Testis (tissue), 2 donors: ENCODE data around the gene CACNA2D3.

Experiments used
- CTCF ChIP-seq, 3 experiments: fragments of 450-650 bp in 2 of 3; fragments of 200-600 bp in 1 of 3; sonication (generic) in 1 of 3; IDR thresholded peaks; one replicate each; pipeline ENCODE4 v1.5.1; 2016 to 2019; ENCODE audit warnings: antibody characterized with exemption in 3 of 3, mild to moderate bottlenecking in 2 of 3, moderate library complexity in 1 of 3
- POLR2A ChIP-seq: fragments of 450-650 bp; IDR thresholded peaks from one replicate; pipeline ENCODE4 v1.6.1; 2017; ENCODE audit warnings: antibody characterized with exemption, mild to moderate bottlenecking, moderate library complexity

- TF ChIP-seq CTCF (IDR thresholded peaks at IDR 0.05) = no peak
- no peak for TF ChIP-seq POLR2A
Measured at GRCh38 chr3:54797111-54797510, 674.8 kb downstream of the CACNA2D3 start.
